Neural progenitor cell (in vitro differentiated cells): ENCODE results near the gene NUAK1. TPM values are rescaled to one million over a fixed set of nuclear protein-coding genes. Genes with fewer than 3 reads are reported as not detected.

Experiments
- DNase-seq: peaks from one replicate; pipeline ENCODE4 v3.0.0-alpha.2; 2016; ENCODE audit warnings: low spot score
- H2AFZ ChIP-seq: fragments of 200-600 bp; sonication (generic); replicated peaks from 2 replicates; pipeline ENCODE4 v1.6.1; 2016; ENCODE audit warnings: antibody characterized with exemption
- H3F3A ChIP-seq: fragments of 200-600 bp; sonication (generic); 2 replicates; pipeline ENCODE4 v1.6.1; 2016; ENCODE audit warnings: antibody characterized with exemption, low read depth
- H3K27ac ChIP-seq: fragments of 200-600 bp; sonication (generic); 2 replicates; pipeline ENCODE4 v1.5.1; 2016; ENCODE audit warnings: mild to moderate bottlenecking
- H3K27me3 ChIP-seq: fragments of 200-600 bp; sonication (generic); 2 replicates; pipeline ENCODE4 v1.6.1; 2016; ENCODE audit warnings: mild to moderate bottlenecking, moderate library complexity
- H3K36me3 ChIP-seq: fragments of 200-600 bp; sonication (generic); 2 replicates; pipeline ENCODE4 v1.5.1; 2016
- H3K4me1 ChIP-seq: fragments of 200-600 bp; sonication (generic); 2 replicates; pipeline ENCODE4 v1.6.1; 2016; ENCODE audit warnings: mixed run types
- H3K4me2 ChIP-seq: fragments of 200-600 bp; sonication (generic); 2 replicates; pipeline ENCODE4 v1.6.1; 2016
- H3K4me3 ChIP-seq: fragments of 200-600 bp; sonication (generic); 2 replicates; pipeline ENCODE4 v1.5.1; 2016
- H3K79me2 ChIP-seq: fragments of 200-600 bp; sonication (generic); 2 replicates; pipeline ENCODE4 v1.6.1; 2016; ENCODE audit warnings: low read depth
- H3K9ac ChIP-seq: fragments of 200-600 bp; sonication (generic); 2 replicates; pipeline ENCODE4 v1.6.1; 2016
- H3K9me3 ChIP-seq: fragments of 200-600 bp; sonication (generic); 2 replicates; pipeline ENCODE4 v1.5.1; 2016; ENCODE audit warnings: low read depth
- H4K20me1 ChIP-seq: fragments of 200-600 bp; sonication (generic); 2 replicates; pipeline ENCODE4 v1.6.1; 2016; ENCODE audit warnings: low read depth
- H3K27ac Mint-ChIP-seq: 3 replicates; pipeline ENCODE4 v1.8.0; 2021; ENCODE audit warnings: mixed read lengths
- H3K27me3 Mint-ChIP-seq: 2 replicates; pipeline ENCODE4 v1.8.0; 2022; ENCODE audit warnings: low read depth, mild to moderate bottlenecking, inconsistent platforms, moderate library complexity, mixed read lengths; ENCODE audit not compliant: insufficient read depth
- H3K36me3 Mint-ChIP-seq: 3 replicates; pipeline ENCODE4 v1.8.0; 2021; ENCODE audit warnings: mixed read lengths
- H3K4me1 Mint-ChIP-seq: 3 replicates; pipeline ENCODE4 v1.8.0; 2021; ENCODE audit warnings: mixed read lengths
- H3K4me3 Mint-ChIP-seq: 3 replicates; pipeline ENCODE4 v1.8.0; 2021; ENCODE audit warnings: mild to moderate bottlenecking, moderate library complexity, mixed read lengths
- H3K9me3 Mint-ChIP-seq: 3 replicates; pipeline ENCODE4 v1.8.0; 2020; ENCODE audit warnings: mixed read lengths
- CTCF ChIP-seq: fragments of 200-600 bp; sonication (generic); IDR thresholded peaks from 2 replicates; pipeline ENCODE4 v1.5.1; 2017; ENCODE audit warnings: antibody characterized with exemption, mild to moderate bottlenecking
- EZH2 ChIP-seq: fragments of 200-600 bp; sonication (generic); IDR thresholded peaks from 2 replicates; pipeline ENCODE4 v1.6.1; 2017; ENCODE audit warnings: antibody characterized with exemption, mild to moderate bottlenecking, moderate library complexity
- EZH2phosphoT487 ChIP-seq: fragments of 200-600 bp; sonication (generic); IDR thresholded peaks from 2 replicates; pipeline ENCODE4 v1.6.1; 2017; ENCODE audit warnings: antibody characterized with exemption
- total RNA-seq: library from RNA; depleted of rRNA; stranded (reverse); fragments of >200 nt; gene quantifications from 2 replicates; pipeline ENCODE4 v1.2.3, GENCODE V29; 2015; ENCODE audit warnings: low replicate concordance

NUAK1 gene
- total RNA-seq, 1 donor from 2014 or later, result 18.8 TPM

- no peak overlapping the region for H3K27ac ChIP-seq
- Mint-ChIP-seq H3K9me3 (no peaks in the 10 kb centered on the region), H3K27ac (peak overlapping the region; percentile 64), H3K4me1 (peaks cover 88% of the 10 kb centered on the region), H3K36me3 (peaks cover 13% of the 10 kb centered on the region), H3K4me3 (no peak overlapping the region), H3K27me3 (peaks cover 8% of the 10 kb centered on the region)
- no peak overlapping the region for H3K4me2 ChIP-seq
- DNase-seq, result no peak
- no peaks in the 10 kb centered on the region for H3K27me3 ChIP-seq
- H3F3A ChIP-seq, result peaks cover 7% of the 10 kb centered on the region
- peaks cover 19% of the 10 kb centered on the region for H3K4me1 ChIP-seq
- no peak overlapping the region for H3K9ac ChIP-seq
- no peak overlapping the region for H2AFZ ChIP-seq
- no peak for TF ChIP-seq CTCF
- peaks cover 66% of the 10 kb centered on the region for H4K20me1 ChIP-seq
- H3K9me3 ChIP-seq, result no peaks in the 10 kb centered on the region
- H3K36me3 ChIP-seq, result no peaks in the 10 kb centered on the region
- no peak overlapping the region for H3K4me3 ChIP-seq
- peaks cover 55% of the 10 kb centered on the region for H3K79me2 ChIP-seq
These were observed 11.2 kb downstream of the NUAK1 start for GRCh38 chr12:106127338-106128126.

DNA sequence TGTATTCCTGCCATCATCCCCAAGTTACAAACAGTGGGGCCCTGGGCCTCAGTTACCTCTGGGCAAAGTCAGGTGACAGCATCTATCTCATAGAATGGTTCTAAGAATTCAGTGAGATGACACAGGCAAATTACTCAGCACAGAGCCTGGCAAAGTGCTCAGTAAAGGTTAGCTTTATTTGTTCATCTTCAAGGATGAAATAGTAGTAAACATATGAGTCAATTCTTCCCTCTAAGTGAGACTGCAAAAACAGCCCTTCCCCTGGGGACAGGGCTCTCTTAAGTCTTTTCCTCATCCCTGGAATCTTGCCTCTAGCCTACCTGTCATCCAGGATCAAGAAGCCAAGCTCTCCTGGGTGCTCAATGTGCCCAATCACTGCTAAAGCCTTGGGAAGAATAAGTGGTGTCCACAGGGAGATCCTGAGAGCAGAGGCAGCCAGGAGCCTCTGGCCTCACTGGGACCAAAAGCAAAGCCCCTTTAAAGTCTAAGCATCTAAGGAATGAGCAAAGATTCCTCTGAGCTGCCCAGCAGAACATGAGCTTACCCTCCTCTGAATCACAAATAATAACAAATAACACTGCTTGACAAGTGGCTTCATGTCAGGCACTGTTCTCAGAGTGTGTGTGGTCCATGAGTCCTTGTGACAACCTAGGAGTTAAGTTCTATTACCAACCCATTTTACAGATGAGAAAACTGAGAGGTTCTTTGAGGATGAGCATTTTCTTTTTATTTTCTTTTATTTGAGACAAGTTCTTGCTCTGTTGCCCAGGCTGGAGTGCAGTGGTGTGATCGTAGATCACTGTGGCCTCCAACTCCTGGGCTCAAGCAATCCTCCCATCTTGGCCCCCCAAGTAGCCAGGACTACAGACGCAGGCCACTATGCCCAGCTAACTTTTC is 12.1 kb downstream of the NUAK1 start:
- Mint-ChIP-seq H3K4me3 (no peak overlapping the region), H3K27ac (peak overlapping the region; percentile 64), H3K27me3 (peaks cover 8% of the 10 kb centered on the region), H3K4me1 (peaks cover 87% of the 10 kb centered on the region), H3K9me3 (no peaks in the 10 kb centered on the region), H3K36me3 (peaks cover 19% of the 10 kb centered on the region)
- DNase-seq, result no peak
- no peak overlapping the region for H3K4me3 ChIP-seq
- H3F3A ChIP-seq, result peaks cover 7% of the 10 kb centered on the region
- H3K9ac ChIP-seq, result no peak overlapping the region
- no peaks in the 10 kb centered on the region for H3K9me3 ChIP-seq
- no peak overlapping the region for H3K4me2 ChIP-seq
- no peak overlapping the region for H3K27ac ChIP-seq
- TF ChIP-seq CTCF (no peak), EZH2phosphoT487 (no peak), EZH2 (no peak)
- peaks cover 60% of the 10 kb centered on the region for H3K79me2 ChIP-seq
- no peaks in the 10 kb centered on the region for H3K36me3 ChIP-seq
- no peak overlapping the region for H2AFZ ChIP-seq
- no peaks in the 10 kb centered on the region for H3K27me3 ChIP-seq
- peaks cover 63% of the 10 kb centered on the region for H4K20me1 ChIP-seq
- H3K4me1 ChIP-seq, result peaks cover 16% of the 10 kb centered on the region

- no peak overlapping the region for H3K27ac ChIP-seq
- peaks cover 10% of the 10 kb centered on the region for H3K27me3 Mint-ChIP-seq
- DNase-seq, result no peak
These were observed 13.2 kb downstream of the NUAK1 start for GRCh38 chr12:106125351-106126095.

More at GRCh38 chr12:106125351-106126095, 13.2 kb downstream of the NUAK1 start:
- H3K36me3 Mint-ChIP-seq, result peaks cover 19% of the 10 kb centered on the region
- H3K27ac Mint-ChIP-seq, result no peak overlapping the region
- H3K36me3 ChIP-seq, result no peaks in the 10 kb centered on the region
- no peaks in the 10 kb centered on the region for H3K9me3 ChIP-seq
- H3K9me3 Mint-ChIP-seq, result no peaks in the 10 kb centered on the region
- peaks cover 62% of the 10 kb centered on the region for H4K20me1 ChIP-seq
- TF ChIP-seq EZH2phosphoT487 (no peak), CTCF (no peak), EZH2 (no peak)
- peaks cover 12% of the 10 kb centered on the region for H3K4me1 ChIP-seq
- no peak overlapping the region for H3K4me3 Mint-ChIP-seq
- no peak overlapping the region for H3K4me3 ChIP-seq
- no peak overlapping the region for H3K9ac ChIP-seq
- peaks cover 81% of the 10 kb centered on the region for H3K4me1 Mint-ChIP-seq
- H3F3A ChIP-seq, result peaks cover 7% of the 10 kb centered on the region
- peaks cover 50% of the 10 kb centered on the region for H3K79me2 ChIP-seq
- H3K27me3 ChIP-seq, result no peaks in the 10 kb centered on the region
- H3K4me2 ChIP-seq, result no peak overlapping the region
- H2AFZ ChIP-seq, result no peak overlapping the region
